Fibroblast of villous mesenchyme (primary cell): ENCODE measurements around the gene TRIM42. TPM values are rescaled to one million over a fixed set of nuclear protein-coding genes. Genes with fewer than 3 reads are reported as not detected.

Source experiments
- DNase-seq: peaks from one replicate; pipeline ENCODE4 v3.0.0-alpha.2; 2010; ENCODE audit warnings: low read depth
- H3K4me3 ChIP-seq: 2 replicates; pipeline ENCODE4 v1.5.1; 2011; ENCODE audit warnings: low read depth, mild to moderate bottlenecking, low read length
- CTCF ChIP-seq: IDR thresholded peaks from 2 replicates; pipeline ENCODE4 v1.5.1; 2012; ENCODE audit warnings: low read depth, mild to moderate bottlenecking, low read length; ENCODE audit not compliant: insufficient read depth
- total RNA-seq: library from RNA; depleted of rRNA; stranded (reverse); fragments of >200 nt; gene quantifications from 2 replicates; pipeline ENCODE4 v1.2.3, GENCODE V29; 2012

Gene TRIM42
- total RNA-seq, 1 donor = not detected

- TF ChIP-seq CTCF = no peak
- DNase-seq = no peak
- H3K4me3 ChIP-seq = no peak overlapping the region
Measured at GRCh38 chr3:140727886-140728285, 50.0 kb downstream of the TRIM42 start.

- no peak for TF ChIP-seq CTCF
- DNase-seq = no peak
- no peak overlapping the region for H3K4me3 ChIP-seq
Measured at GRCh38 chr3:140731440-140732119, 53.7 kb downstream of the TRIM42 start.

- no peak for DNase-seq
- no peak for TF ChIP-seq CTCF
- no peak overlapping the region for H3K4me3 ChIP-seq
Measured at GRCh38 chr3:140733623-140734022, 55.8 kb downstream of the TRIM42 start.

GRCh38 chr3:140736863-140737460, 59.1 kb downstream of the TRIM42 start:
- no peak overlapping the region for H3K4me3 ChIP-seq
- peak; percentile 68 for TF ChIP-seq CTCF
- peak; percentile 55 for DNase-seq

GRCh38 chr3:140742116-140742515, 64.3 kb downstream of the TRIM42 start:
- no peak for TF ChIP-seq CTCF
- no peak overlapping the region for H3K4me3 ChIP-seq

GRCh38 chr3:140748171-140748570, 70.3 kb downstream of the TRIM42 start:
- DNase-seq = no peak
- no peak overlapping the region for H3K4me3 ChIP-seq
- no peak for TF ChIP-seq CTCF

More at GRCh38 chr3:140742116-140742515, 64.3 kb downstream of the TRIM42 start:
- DNase-seq = no peak

- no peak for TF ChIP-seq CTCF
- DNase-seq = no peak
- no peak overlapping the region for H3K4me3 ChIP-seq
Measured at GRCh38 chr3:140748903-140749302, 71.0 kb downstream of the TRIM42 start.
